HepG2 (cell line): ENCODE data around the gene CNGA1. TPM values are rescaled to one million over a fixed set of nuclear protein-coding genes. Genes with fewer than 3 reads are reported as not detected.

Source experiments
- BCL6 ChIP-seq: IDR thresholded peaks from 2 replicates; pipeline ENCODE4 v1.6.1; 2016; ENCODE audit warnings: missing genetic modification reagents, missing compliant biosample characterization
- CEBPZ ChIP-seq: IDR thresholded peaks from 2 replicates; pipeline ENCODE4 v1.6.1; 2012; ENCODE audit warnings: low read length, improper control_type of control experiment
- EHMT2 ChIP-seq: fragments of 200-600 bp; sonication (generic); IDR thresholded peaks from 2 replicates; pipeline ENCODE4 v1.7.0; 2017; ENCODE audit warnings: antibody characterized with exemption, low read depth, low read length, borderline replicate concordance
- ESRRA ChIP-seq: sonication (generic); formaldehyde crosslinking; IDR thresholded peaks from 2 replicates; pipeline ENCODE4 v1.5.1; 2020; ENCODE audit warnings: mild to moderate bottlenecking, low read depth, missing genetic modification reagents
- FOSL2 ChIP-seq: sonication (generic); formaldehyde crosslinking; IDR thresholded peaks from 2 replicates; pipeline ENCODE4 v1.4.0; 2020; ENCODE audit warnings: missing genetic modification reagents
- FOXA1 ChIP-seq, 2 experiments: fragments of 450-650 bp in 1 of 2; sonication (generic) in 1 of 2; formaldehyde crosslinking in 1 of 2; IDR thresholded peaks; 2 replicates each; pipeline versions ENCODE4 v1.4.0 to v1.6.1; 2016 to 2020; ENCODE audit warnings: missing genetic modification reagents in 1 of 2
- FOXJ3 ChIP-seq: sonication (generic); formaldehyde crosslinking; IDR thresholded peaks from 2 replicates; pipeline ENCODE4 v1.4.0; 2020; ENCODE audit warnings: missing genetic modification reagents, mild to moderate bottlenecking, borderline replicate concordance
- IRF2 ChIP-seq: IDR thresholded peaks from 2 replicates; pipeline ENCODE4 v1.6.1; 2018; ENCODE audit warnings: missing genetic modification reagents, missing compliant biosample characterization
- JARID2 ChIP-seq: sonication (generic); formaldehyde crosslinking; IDR thresholded peaks from 2 replicates; pipeline ENCODE4 v1.8.1; 2023; ENCODE audit warnings: missing genetic modification reagents, inconsistent platforms; ENCODE audit not compliant: insufficient replicate concordance
- KLF6 ChIP-seq: IDR thresholded peaks from 2 replicates; pipeline ENCODE4 v1.8.0; 2016; ENCODE audit warnings: missing biosample characterization, missing genetic modification reagents
- PCBP2 ChIP-seq: fragments of 200-400 bp; formaldehyde crosslinking; optimal IDR thresholded peaks from 2 replicates; pipeline ENCODE3; 2018; ENCODE audit warnings: low read length, low read depth; ENCODE audit not compliant: poor library complexity, severe bottlenecking
- ZNF251 ChIP-seq: sonication (generic); formaldehyde crosslinking; IDR thresholded peaks from 2 replicates; pipeline ENCODE4 v1.9.0; 2021; ENCODE audit warnings: mild to moderate bottlenecking, missing genetic modification reagents
- ZNF260 ChIP-seq: sonication (generic); formaldehyde crosslinking; IDR thresholded peaks from 2 replicates; pipeline ENCODE4 v1.4.0; 2020; ENCODE audit warnings: missing genetic modification reagents, low read depth, mild to moderate bottlenecking, borderline replicate concordance
- ZNF513 ChIP-seq: sonication (generic); formaldehyde crosslinking; conservative IDR thresholded peaks from 2 replicates; pipeline ENCODE4 v1.5.0; 2020; ENCODE audit warnings: missing genetic modification reagents
- ZNF710 ChIP-seq: sonication (generic); formaldehyde crosslinking; IDR thresholded peaks from 2 replicates; pipeline ENCODE4 v1.5.0; 2020; ENCODE audit warnings: mild to moderate bottlenecking, missing genetic modification reagents, borderline replicate concordance
- polyA plus RNA-seq, 8 experiments: library from polyadenylated mRNA; depleted of rRNA in 3 of 8; stranded (reverse) in 7 of 8; unstranded in 1 of 8; fragments of >200 nt; fragmentation: Illumina TruSeq in 4 of 8; extraction: Trizol in 4 of 8; gene quantifications; 2 replicates each; pipeline versions ENCODE4 v1.2.1 to v1.2.3, GENCODE V29; 2011 to 2016; ENCODE audit warnings: low read depth in 4 of 8, missing spikeins in 1 of 8, mixed read lengths in 1 of 8; ENCODE audit not compliant: insufficient read depth in 1 of 8
- total RNA-seq, 5 experiments: library from RNA; depleted of rRNA; stranded (reverse); fragments of >200 nt; fragmentation: Illumina TruSeq; extraction: Trizol; gene quantifications; 2 replicates each; pipeline ENCODE4 v1.2.3, GENCODE V29; 2016; ENCODE audit warnings: low read depth in 1 of 5
- TF ChIP-seq, protein P1 (sequence below): IDR thresholded peaks from 2 replicates; pipeline ENCODE4 v1.6.1; 2018; ENCODE audit warnings: missing genetic modification reagents

Gene CNGA1
- total and polyA plus RNA-seq, 2 of the 13 experiments (the other 11 are each of a cell fraction or from before 2014, with no cell fraction given) = 0.22 to 0.40 TPM

GRCh38 chr4:48042979-48043461 lies 26.5 kb upstream of the CNGA1 start (continued):
- TF ChIP-seq KLF6 (CRISPR knock-in tag) (peak; percentile 52; the same call in 1 of the 2 replicates), ZNF710 (peak; percentile 39; the same call in 1 of the 2 replicates), EHMT2 (peak; percentile 56; the same call in 1 of the 2 replicates), ESRRA (CRISPR knock-in tag) (no peak), FOXA1 (IDR thresholded peaks at IDR 0.05) (peak; percentile 65), FOXA1 (CRISPR knock-in tag; IDR thresholded peaks at IDR 0.05) (peak; percentile 92), FOSL2 (CRISPR knock-in tag) (0 out of 2 replicates have a peak, but pooled peaks have one; percentile 13), CEBPZ (no peak), IRF2 (CRISPR knock-in tag) (0 out of 2 replicates have a peak, but pooled peaks have one; percentile 53), BCL6 (CRISPR knock-in tag) (peak; percentile 67; the same call in 1 of the 2 replicates), ZNF513 (CRISPR knock-in tag) (no peak), JARID2 (CRISPR knock-in tag) (no peak), ZNF251 (CRISPR knock-in tag) (no peak), FOXJ3 (CRISPR knock-in tag) (peak; percentile 87; the same call in 1 of the 2 replicates), PCBP2 (no peak), ZNF260 (no peak)
- TF ChIP-seq, protein P1, sequence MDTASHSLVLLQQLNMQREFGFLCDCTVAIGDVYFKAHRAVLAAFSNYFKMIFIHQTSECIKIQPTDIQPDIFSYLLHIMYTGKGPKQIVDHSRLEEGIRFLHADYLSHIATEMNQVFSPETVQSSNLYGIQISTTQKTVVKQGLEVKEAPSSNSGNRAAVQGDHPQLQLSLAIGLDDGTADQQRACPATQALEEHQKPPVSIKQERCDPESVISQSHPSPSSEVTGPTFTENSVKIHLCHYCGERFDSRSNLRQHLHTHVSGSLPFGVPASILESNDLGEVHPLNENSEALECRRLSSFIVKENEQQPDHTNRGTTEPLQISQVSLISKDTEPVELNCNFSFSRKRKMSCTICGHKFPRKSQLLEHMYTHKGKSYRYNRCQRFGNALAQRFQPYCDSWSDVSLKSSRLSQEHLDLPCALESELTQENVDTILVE (CRISPR knock-in tag) = peak; percentile 21; the same call in 1 of the 2 replicates
